ENCODE measurements around the gene GPR68.

GRCh38 chr14:91279354-91279753, 34.9 kb upstream of the GPR68 start:
- TF ChIP-seq EZH2 (IDR thresholded peaks at IDR 0.05; ENCODE audit: borderline replicate concordance), result no peak
- no peak for TF ChIP-seq CTCF (IDR thresholded peaks at IDR 0.05; ENCODE audit: poor library complexity)
- no peak for TF ChIP-seq EZH2phosphoT487 (IDR thresholded peaks at IDR 0.05; ENCODE audit: low read depth, severe bottlenecking, unreplicated experiment)
